AG04450 (cell line): ENCODE measurements around the gene PGBD4. TPM values are rescaled to one million over a fixed set of nuclear protein-coding genes. Genes with fewer than 3 reads are reported as not detected.
"Not testable (repeated sequence)": the region's sequence is repeated elsewhere in the genome, so short reads cannot be mapped to it uniquely, and the experiment has no call there.

Source experiments
- CTCF ChIA-PET: fragments of 300-600, 350-600 bp; formaldehyde crosslinking; extraction: SDS; loops from one replicate; lab custom pipeline; 2022; ENCODE audit warnings: antibody characterized with exemption, inconsistent platforms; lab: Charles Lee
- POLR2A ChIA-PET: fragments of 350-600 bp; formaldehyde crosslinking; extraction: SDS; loops from one replicate; lab custom pipeline; 2021; ENCODE audit warnings: antibody characterized with exemption, inconsistent platforms; lab: Yijun Ruan, JAX
- DNase-seq: peaks from one replicate; pipeline ENCODE4 v3.0.0-alpha.2; 2011; ENCODE audit warnings: low read depth, low spot score
- H3K27ac ChIP-seq: one replicate; pipeline ENCODE4 v1.5.1; 2012; ENCODE audit warnings: low read depth, low read length, control low read depth
- H3K27me3 ChIP-seq: one replicate; pipeline ENCODE4 v1.6.0; 2012; ENCODE audit warnings: low read length; ENCODE audit not compliant: control insufficient read depth, insufficient read depth
- H3K4me3 ChIP-seq: 2 replicates; pipeline ENCODE4 v1.5.1; 2011; ENCODE audit warnings: mild to moderate bottlenecking, low read depth, low read length, control low read depth
- H3K9me3 ChIP-seq: 2 replicates; pipeline ENCODE4 v1.5.1; 2012; ENCODE audit warnings: low read length; ENCODE audit not compliant: control insufficient read depth, insufficient read depth
- CTCF ChIP-seq: IDR thresholded peaks from 2 replicates; pipeline ENCODE4 v1.5.1; 2011; ENCODE audit warnings: low read depth, low read length, control low read depth, inconsistent platforms
- polyA plus RNA-seq: library from polyadenylated mRNA; depleted of rRNA; stranded (reverse); fragments of >200 nt; gene quantifications from 2 replicates; pipeline ENCODE4 v1.2.3, GENCODE V29; 2011

The PGBD4 gene
- polyA plus RNA-seq, 1 experiment: 2.2 TPM

- H3K27me3 ChIP-seq: no peaks in the 10 kb centered on the region
- DNase-seq: no peak
- no peaks in the 10 kb centered on the region for H3K9me3 ChIP-seq
- CTCF ChIA-PET: no interaction called here
- POLR2A ChIA-PET: no interaction called here
- H3K4me3 ChIP-seq: no peak overlapping the region
- TF ChIP-seq CTCF: no peak
- H3K27ac ChIP-seq: no peak overlapping the region
These were observed 12.9 kb downstream of the PGBD4 start for GRCh38 chr15:34114739-34115138.

GRCh38 chr15:34116620-34117019 is 14.7 kb downstream of the PGBD4 start:
- no peak for TF ChIP-seq CTCF
- H3K27me3 ChIP-seq: no peaks in the 10 kb centered on the region
- no peak overlapping the region for H3K27ac ChIP-seq
- no peaks in the 10 kb centered on the region for H3K9me3 ChIP-seq
- ChIA-PET CTCF (interaction anchor here (1.1 kb wide), 1 partner anchor 93 kb away, joined by 5 read pairs; the partner anchor contains the start of gene KATNBL1), POLR2A (no interaction called here)
- no peak overlapping the region for H3K4me3 ChIP-seq
- DNase-seq: no peak

- Histone ChIP-seq H3K9me3 (no peaks in the 10 kb centered on the region), H3K27me3 (no peaks in the 10 kb centered on the region), H3K4me3 (no peak overlapping the region), H3K27ac (no peak overlapping the region)
- CTCF ChIA-PET: interaction anchor here (1.4 to 4.0 kb wide), 2 partner anchors 9 to 90 kb away, joined by 4 to 28 read pairs; partner anchors contain the start of gene KATNBL1
- DNase-seq: no peak
- TF ChIP-seq CTCF: no peak
- POLR2A ChIA-PET: no interaction called here
These were observed 17.4 kb downstream of the PGBD4 start for GRCh38 chr15:34119291-34119690.

- H3K4me3 ChIP-seq, H3K27me3 ChIP-seq, H3K27ac ChIP-seq, POLR2A ChIA-PET, DNase-seq, H3K9me3 ChIP-seq: not testable (repeated sequence)
- CTCF ChIA-PET: interaction anchor here (4.0 kb wide), 1 partner anchor 10 kb away, joined by 28 read pairs; no protein-coding TSS in a partner anchor
These were observed 18.5 kb downstream of the PGBD4 start for GRCh38 chr15:34120420-34120819.

- DNase-seq, H3K27ac ChIP-seq, H3K4me3 ChIP-seq, H3K27me3 ChIP-seq, H3K9me3 ChIP-seq: not testable (repeated sequence)
- POLR2A ChIA-PET: interaction anchor here (1.4 kb wide), 1 partner anchor 88 kb away, joined by 7 read pairs; the partner anchor contains the start of gene KATNBL1
- CTCF ChIA-PET: interaction anchor here (4.0 kb wide), 1 partner anchor 12 kb away, joined by 28 read pairs; no protein-coding TSS in a partner anchor
These were observed 19.9 kb downstream of the PGBD4 start for GRCh38 chr15:34121786-34122185.

- TF ChIP-seq CTCF: no peak
- ChIA-PET CTCF (interaction anchor here (5.7 kb wide), 1 partner anchor 12 kb away, joined by 33 read pairs; no protein-coding TSS in a partner anchor), POLR2A (interaction anchor here (1.1 to 1.4 kb wide), 2 partner anchors 11 to 87 kb away, joined by 3 to 7 read pairs; partner anchors contain the start of gene KATNBL1)
- H3K27ac ChIP-seq: peak overlapping the region; percentile 58
- no peaks in the 10 kb centered on the region for H3K27me3 ChIP-seq
- no peaks in the 10 kb centered on the region for H3K9me3 ChIP-seq
- DNase-seq: peak; percentile 78
- H3K4me3 ChIP-seq: no peak overlapping the region
These were observed 20.9 kb downstream of the PGBD4 start for GRCh38 chr15:34122771-34123183.
